ENCODE results near the gene MAGEB17. TPM values are rescaled to one million over a fixed set of nuclear protein-coding genes. Genes with fewer than 3 reads are reported as not detected.

Gene MAGEB17
- total and polyA plus RNA-seq, 3 donors from 2014 or later = 2.0 to 4.1 (median 3.7) TPM

Other genes with a start within 250 kb of the MAGEB17 start
- under 1 TPM in 1 of 2 donors, not detected in 1; 0.12 TPM for gene GRPR, start 43.9 kb upstream of the MAGEB17 start, total RNA-seq
- 0.21 TPM for gene GRPR, start 43.9 kb upstream of the MAGEB17 start, polyA plus RNA-seq (ENCODE audit: insufficient read depth, low read depth, low replicate concordance)

Data from testis (tissue), 3 donors.